Neural cell (in vitro differentiated cells): ENCODE results near the gene DPP6. TPM values are rescaled to one million over a fixed set of nuclear protein-coding genes. Genes with fewer than 3 reads are reported as not detected.

ENCODE experiments used
- H2AFZ ChIP-seq: fragments of 200-600, 300-800 bp; sonication (generic), shearing (Covaris generic); 2 replicates; pipeline ENCODE4 v1.6.0; 2014; ENCODE audit warnings: low read depth, mild to moderate bottlenecking, antibody characterized with exemption, low read length, moderate library complexity
- H3F3A ChIP-seq: fragments of 200-600 bp; shearing (Covaris generic); 2 replicates; pipeline ENCODE4 v1.6.1; 2016; ENCODE audit warnings: mild to moderate bottlenecking, moderate library complexity, mixed read lengths, antibody characterized with exemption, low read length; ENCODE audit not compliant: insufficient read depth, poor library complexity, severe bottlenecking
- H3K27ac ChIP-seq: fragments of 200-600, 300-800 bp; sonication (generic), shearing (Covaris generic); 2 replicates; pipeline ENCODE4 v1.5.1; 2014; ENCODE audit warnings: mild to moderate bottlenecking, low read length, moderate library complexity
- H3K27me3 ChIP-seq: fragments of 300-800, 200-600 bp; sonication (generic), shearing (Covaris generic); 2 replicates; pipeline ENCODE4 v1.6.0; 2014; ENCODE audit warnings: mild to moderate bottlenecking, low read depth, low read length, moderate library complexity; ENCODE audit not compliant: insufficient read depth
- H3K36me3 ChIP-seq: fragments of 300-800, 200-600 bp; sonication (generic), shearing (Covaris generic); 2 replicates; pipeline ENCODE4 v1.5.1; 2014; ENCODE audit warnings: mild to moderate bottlenecking, antibody characterized with exemption, low read length, moderate library complexity; ENCODE audit not compliant: insufficient read depth
- H3K4me2 ChIP-seq: fragments of 300-800, 200-600 bp; sonication (generic), shearing (Covaris generic); 2 replicates; pipeline ENCODE4 v1.6.0; 2014; ENCODE audit warnings: mild to moderate bottlenecking, low read length
- H3K4me3 ChIP-seq: fragments of 300-800, 200-600 bp; sonication (generic), shearing (Covaris generic); 2 replicates; pipeline ENCODE4 v1.5.1; 2014; ENCODE audit warnings: mild to moderate bottlenecking, low read length, moderate library complexity
- H3K79me2 ChIP-seq: fragments of 200-600 bp; shearing (Covaris generic); replicated peaks from 2 replicates; pipeline ENCODE4 v1.6.0; 2014; ENCODE audit warnings: mild to moderate bottlenecking, low read length, moderate library complexity; ENCODE audit not compliant: insufficient read depth
- H3K9ac ChIP-seq: fragments of 300-800, 200-600 bp; sonication (generic), shearing (Covaris generic); 2 replicates; pipeline ENCODE4 v1.6.1; 2016; ENCODE audit warnings: mild to moderate bottlenecking, low read length, mixed read lengths
- H3K9me2 ChIP-seq: fragments of 200-600 bp; shearing (Covaris generic); 2 replicates; pipeline ENCODE4 v1.6.1; 2016; ENCODE audit warnings: mild to moderate bottlenecking, low read length, mixed read lengths; ENCODE audit not compliant: insufficient read depth
- H3K9me3 ChIP-seq: fragments of 200-600, 300-800 bp; sonication (generic), shearing (Covaris generic); 2 replicates; pipeline ENCODE4 v1.6.1; 2016; ENCODE audit warnings: mild to moderate bottlenecking, mixed run types, low read length, moderate library complexity, mixed read lengths
- H4K20me1 ChIP-seq: fragments of 200-600 bp; shearing (Covaris generic); 2 replicates; pipeline ENCODE4 v1.6.1; 2016; ENCODE audit warnings: mild to moderate bottlenecking, mixed run types; ENCODE audit not compliant: insufficient read depth
- EP300 ChIP-seq: fragments of 450-650 bp; conservative IDR thresholded peaks from 2 replicates; pipeline ENCODE4 v1.6.1; 2014; ENCODE audit warnings: antibody characterized with exemption, mild to moderate bottlenecking, moderate library complexity; ENCODE audit not compliant: poor library complexity, severe bottlenecking
- EZH2 ChIP-seq: fragments of 200-600, 300-800 bp; shearing (Covaris generic), sonication (generic); IDR thresholded peaks from 2 replicates; pipeline ENCODE4 v1.6.1; 2014; ENCODE audit warnings: antibody characterized with exemption, low read length, borderline replicate concordance, mild to moderate bottlenecking; ENCODE audit not compliant: insufficient read depth, poor library complexity, severe bottlenecking
- MXI1 ChIP-seq: fragments of 450-650 bp; conservative IDR thresholded peaks from 2 replicates; pipeline ENCODE4 v1.6.1; 2014; ENCODE audit warnings: antibody characterized with exemption, mild to moderate bottlenecking; ENCODE audit not compliant: poor library complexity, severe bottlenecking
- POLR2AphosphoS5 ChIP-seq: IDR thresholded peaks from 2 replicates; pipeline ENCODE4 v1.6.1; 2012
- RAD21 ChIP-seq: fragments of 450-650 bp; conservative IDR thresholded peaks from 2 replicates; pipeline ENCODE4 v1.6.1; 2014; ENCODE audit warnings: antibody characterized with exemption, mild to moderate bottlenecking, moderate library complexity
- REST ChIP-seq: IDR thresholded peaks from 2 replicates; pipeline ENCODE4 v1.6.1; 2012; ENCODE audit warnings: borderline replicate concordance
- SMC3 ChIP-seq: fragments of 450-650 bp; conservative IDR thresholded peaks from 2 replicates; pipeline ENCODE4 v1.6.1; 2014; ENCODE audit warnings: antibody characterized with exemption, mild to moderate bottlenecking, moderate library complexity; ENCODE audit not compliant: poor library complexity
- TAF1 ChIP-seq: IDR thresholded peaks from 2 replicates; pipeline ENCODE4 v1.6.1; 2012; ENCODE audit warnings: low read depth
- polyA plus RNA-seq: library from polyadenylated mRNA; depleted of rRNA; stranded (reverse); fragments of >200 nt; gene quantifications from 2 replicates; pipeline ENCODE4 v1.2.3, GENCODE V29; 2014
- TF ChIP-seq, protein P1 (sequence below): fragments of 450-650 bp; IDR thresholded peaks from 2 replicates; pipeline ENCODE4 v1.5.1; 2014; ENCODE audit warnings: antibody characterized with exemption, mild to moderate bottlenecking, moderate library complexity; ENCODE audit not compliant: poor library complexity, severe bottlenecking

The DPP6 gene
- polyA plus RNA-seq, 1 donor from 2014 or later = 20.4 TPM

DNA sequence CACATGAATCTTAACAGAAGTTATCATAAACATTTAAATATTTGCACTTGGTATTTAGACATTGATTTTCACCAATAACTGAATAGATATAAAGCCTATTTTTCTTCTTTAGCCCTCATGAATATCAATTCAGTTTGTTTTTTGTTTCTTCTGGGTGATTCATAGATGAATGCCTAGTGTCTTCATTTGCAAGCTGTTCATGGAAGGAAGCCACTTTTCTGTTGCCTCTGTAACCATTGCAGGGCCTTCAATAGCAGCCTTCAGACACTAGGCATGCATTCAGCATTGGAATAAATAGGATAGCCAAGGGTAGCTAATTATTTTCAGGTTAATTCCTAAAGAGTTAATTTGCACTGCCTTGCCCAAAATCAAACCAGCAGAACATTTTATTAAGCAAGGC is 375.3 kb downstream of the DPP6 start:
- H3K9me3 ChIP-seq = no peaks in the 10 kb centered on the region

GRCh38 chr7:154429666-154430404 is 377.6 kb downstream of the DPP6 start:
- Histone ChIP-seq H3K4me2 (no peak overlapping the region), H3K27ac (no peak overlapping the region), H3F3A (no peaks in the 10 kb centered on the region), H3K79me2 (no peaks in the 10 kb centered on the region), H3K36me3 (no peaks in the 10 kb centered on the region), H3K9ac (no peak overlapping the region), H3K9me2 (no peaks in the 10 kb centered on the region), H3K27me3 (no peaks in the 10 kb centered on the region), H2AFZ (no peak overlapping the region), H3K4me3 (no peak overlapping the region), H4K20me1 (no peaks in the 10 kb centered on the region), H3K9me3 (no peaks in the 10 kb centered on the region)
- no peak for TF ChIP-seq SMC3
- TF ChIP-seq, protein P1, sequence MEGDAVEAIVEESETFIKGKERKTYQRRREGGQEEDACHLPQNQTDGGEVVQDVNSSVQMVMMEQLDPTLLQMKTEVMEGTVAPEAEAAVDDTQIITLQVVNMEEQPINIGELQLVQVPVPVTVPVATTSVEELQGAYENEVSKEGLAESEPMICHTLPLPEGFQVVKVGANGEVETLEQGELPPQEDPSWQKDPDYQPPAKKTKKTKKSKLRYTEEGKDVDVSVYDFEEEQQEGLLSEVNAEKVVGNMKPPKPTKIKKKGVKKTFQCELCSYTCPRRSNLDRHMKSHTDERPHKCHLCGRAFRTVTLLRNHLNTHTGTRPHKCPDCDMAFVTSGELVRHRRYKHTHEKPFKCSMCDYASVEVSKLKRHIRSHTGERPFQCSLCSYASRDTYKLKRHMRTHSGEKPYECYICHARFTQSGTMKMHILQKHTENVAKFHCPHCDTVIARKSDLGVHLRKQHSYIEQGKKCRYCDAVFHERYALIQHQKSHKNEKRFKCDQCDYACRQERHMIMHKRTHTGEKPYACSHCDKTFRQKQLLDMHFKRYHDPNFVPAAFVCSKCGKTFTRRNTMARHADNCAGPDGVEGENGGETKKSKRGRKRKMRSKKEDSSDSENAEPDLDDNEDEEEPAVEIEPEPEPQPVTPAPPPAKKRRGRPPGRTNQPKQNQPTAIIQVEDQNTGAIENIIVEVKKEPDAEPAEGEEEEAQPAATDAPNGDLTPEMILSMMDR = no peak
- no peak for TF ChIP-seq POLR2AphosphoS5
- TF ChIP-seq EZH2 = no peak
- no peak for TF ChIP-seq EP300
- no peak for TF ChIP-seq REST
- TF ChIP-seq TAF1 = no peak

More for the DNA sequence above, 375.3 kb downstream of the DPP6 start:
- no peaks in the 10 kb centered on the region for H3F3A ChIP-seq
- no peak overlapping the region for H2AFZ ChIP-seq
- TF ChIP-seq REST = no peak
- TF ChIP-seq EP300 = no peak
- TF ChIP-seq SMC3 = no peak
- TF ChIP-seq MXI1 = no peak
- TF ChIP-seq, protein P1 = no peak
- no peak for TF ChIP-seq POLR2AphosphoS5
- no peak for TF ChIP-seq TAF1
- TF ChIP-seq RAD21 = no peak
- TF ChIP-seq EZH2 = no peak
- H3K4me2 ChIP-seq = no peak overlapping the region
- no peaks in the 10 kb centered on the region for H4K20me1 ChIP-seq
- no peak overlapping the region for H3K27ac ChIP-seq
- no peaks in the 10 kb centered on the region for H3K36me3 ChIP-seq
- H3K79me2 ChIP-seq = no peaks in the 10 kb centered on the region
- H3K27me3 ChIP-seq = no peaks in the 10 kb centered on the region
- no peak overlapping the region for H3K9ac ChIP-seq
- no peaks in the 10 kb centered on the region for H3K9me2 ChIP-seq
- H3K4me3 ChIP-seq = no peak overlapping the region
